Natural killer cell (primary cell): ENCODE results near the gene KRTCAP2. TPM values are rescaled to one million over a fixed set of nuclear protein-coding genes. Genes with fewer than 3 reads are reported as not detected.

Experiments
- ATAC-seq, 3 donors: fragments of 150-1000 bp in 2 of 3; fragments of 200-7000 bp in 1 of 3; cut with Tn5 transposase; 1 replicate in 1 of 3; 2 replicates in 2 of 3; pipeline ENCODE4 v1.10.0; 2021; ENCODE audit warnings: mild to moderate bottlenecking in 2 of 3, moderate library complexity in 2 of 3
- DNase-seq, 2 donors: peaks; one replicate each; pipeline versions ENCODE4 v3.0.0 to v3.0.0-alpha.2; 2013 to 2021; ENCODE audit warnings: mixed read lengths in 1 of 2
- H3K27ac ChIP-seq: one replicate; pipeline ENCODE4 v1.5.1; 2013; ENCODE audit warnings: mild to moderate bottlenecking, low read length
- H3K27me3 ChIP-seq: one replicate; pipeline ENCODE4 v1.6.1; 2013; ENCODE audit warnings: low read length; ENCODE audit not compliant: control insufficient read depth, insufficient read depth
- H3K36me3 ChIP-seq: one replicate; pipeline ENCODE4 v1.6.1; 2013; ENCODE audit warnings: low read length; ENCODE audit not compliant: control insufficient read depth, insufficient read depth
- H3K4me1 ChIP-seq: one replicate; pipeline ENCODE4 v1.6.1; 2013; ENCODE audit warnings: low read length; ENCODE audit not compliant: control insufficient read depth, insufficient read depth
- H3K4me3 ChIP-seq: one replicate; pipeline ENCODE4 v1.5.1; 2013; ENCODE audit warnings: low read length
- H3K9me3 ChIP-seq: one replicate; pipeline ENCODE4 v1.6.1; 2013; ENCODE audit warnings: low read length; ENCODE audit not compliant: control insufficient read depth, insufficient read depth
- H3K27ac Mint-ChIP-seq, 2 donors: one replicate each; pipeline ENCODE4 v1.8.0; 2022; ENCODE audit warnings: mild to moderate bottlenecking in 2 of 2, mixed read lengths in 2 of 2, moderate library complexity in 1 of 2
- H3K27me3 Mint-ChIP-seq, 2 donors: one replicate each; pipeline ENCODE4 v1.8.0; 2022; ENCODE audit warnings: low read depth in 2 of 2, mixed read lengths in 2 of 2
- H3K36me3 Mint-ChIP-seq: one replicate; pipeline ENCODE4 v1.8.0; 2022; ENCODE audit warnings: mixed read lengths
- H3K4me1 Mint-ChIP-seq, 2 donors: one replicate each; pipeline ENCODE4 v1.8.0; 2022; ENCODE audit warnings: mixed read lengths in 2 of 2
- H3K4me3 Mint-ChIP-seq: one replicate; pipeline ENCODE4 v1.8.0; 2022; ENCODE audit warnings: mild to moderate bottlenecking, moderate library complexity, mixed read lengths
- H3K9me3 Mint-ChIP-seq, 2 donors: one replicate each; pipeline ENCODE4 v1.8.0; 2022; ENCODE audit warnings: mixed read lengths in 2 of 2
- CTCF ChIP-seq: fragments of 200-600 bp; IDR thresholded peaks from one replicate; pipeline ENCODE4 v1.8.0; 2022; ENCODE audit warnings: antibody characterized with exemption
- WGBS: methylation state at CpG from one replicate; pipeline ENCODE4 v1.1.7; 2013; ENCODE audit warnings: missing lambda C conversion rate; ENCODE audit not compliant: insufficient coverage; 5-methylcytosine and 5-hydroxymethylcytosine counted together
- intact Hi-C: fragments of 100-400 bp; cut with micrococcal nuclease; formaldehyde crosslinking; loops from one replicate; pipeline ENCODE4 v1.14.2; 2022
- total RNA-seq, 4 donors: library from RNA; stranded (reverse); fragments of 120-200 nt in 1 of 4; gene quantifications; one replicate each; pipeline versions ENCODE4 v1.2.3 to v1.2.4, GENCODE V29; 2013 to 2022

Gene KRTCAP2
- total RNA-seq, 3 donors from 2014 or later (not counting 1 experiment from before 2014, with no cell fraction given): 95.3 to 113 (median 104) TPM

- no peaks in the 10 kb centered on the region for H3K36me3 Mint-ChIP-seq
- peaks cover 22 to 40% of the 10 kb centered on the region in 2 donors for H3K4me1 Mint-ChIP-seq
- ATAC-seq (peak; percentile 41 to 48 (median 43)), DNase-seq (peak; percentile 40 to 64)
- no peak for TF ChIP-seq CTCF
- peaks cover 23 to 35% of the 10 kb centered on the region in 2 donors for H3K27me3 Mint-ChIP-seq
- no peaks in the 10 kb centered on the region for H3K9me3 Mint-ChIP-seq
- Histone ChIP-seq H3K36me3 (no peaks in the 10 kb centered on the region), H3K9me3 (no peaks in the 10 kb centered on the region), H3K27ac (no peak within 1 kb of the TSS), H3K4me1 (peaks cover 34% of the 10 kb centered on the region), H3K27me3 (peaks cover 25% of the 10 kb centered on the region), H3K4me3 (peak within 1 kb of the TSS; percentile 42)
- under 1% methylated on average over 75 of the region's 76 CpGs for WGBS
- H3K27ac Mint-ChIP-seq: peak within 1 kb of the TSS; percentile 74 to 87
- intact Hi-C loops: loop anchor here (2.0 to 5.0 kb wide), 3 partner anchors 13 to 40 kb away; partner anchors contain the start of gene DPM3
- peak within 1 kb of the TSS; percentile 93 for H3K4me3 Mint-ChIP-seq
Measured at GRCh38 chr1:155127105-155127966, 45.8 kb downstream of the KRTCAP2 start, which contains the start of gene EFNA1. Gene EFNA1, plus strand, starts transcription at chr1:155127876. Its CDS starts 102 bp downstream, at chr1:155127978.

- peak; percentile 53 to 76 for DNase-seq
- H3K4me3 Mint-ChIP-seq: peak overlapping the region; percentile 93
- Histone ChIP-seq H3K27me3 (peaks cover 25% of the 10 kb centered on the region), H3K4me1 (peaks cover 34% of the 10 kb centered on the region), H3K27ac (no peak overlapping the region), H3K36me3 (no peaks in the 10 kb centered on the region), H3K4me3 (peak overlapping the region; percentile 42), H3K9me3 (no peaks in the 10 kb centered on the region)
- peaks cover 22 to 40% of the 10 kb centered on the region in 2 donors for H3K4me1 Mint-ChIP-seq
- H3K9me3 Mint-ChIP-seq: no peaks in the 10 kb centered on the region
- H3K36me3 Mint-ChIP-seq: no peaks in the 10 kb centered on the region
- peak overlapping the region; percentile 74 to 87 for H3K27ac Mint-ChIP-seq
- WGBS: 8% methylated on average over 32 of the region's 32 CpGs
- intact Hi-C loops: loop anchor here (2.0 to 5.0 kb wide), 3 partner anchors 14 to 41 kb away; partner anchors contain the start of gene DPM3
- ATAC-seq: peak; percentile 88 to 91 (median 90)
- H3K27me3 Mint-ChIP-seq: peaks cover 23 to 35% of the 10 kb centered on the region in 2 donors
- TF ChIP-seq CTCF: no peak
Measured at GRCh38 chr1:155126556-155127104, 46.5 kb downstream of the KRTCAP2 start.

- Mint-ChIP-seq H3K4me1 (peaks cover 22 to 40% of the 10 kb centered on the region in 2 donors), H3K36me3 (no peaks in the 10 kb centered on the region), H3K27me3 (peaks cover 23 to 38% of the 10 kb centered on the region in 2 donors), H3K27ac (no peak overlapping the region), H3K9me3 (no peaks in the 10 kb centered on the region), H3K4me3 (peak overlapping the region; percentile 57)
- Histone ChIP-seq H3K9me3 (no peaks in the 10 kb centered on the region), H3K36me3 (no peaks in the 10 kb centered on the region), H3K27me3 (peaks cover 25% of the 10 kb centered on the region), H3K27ac (no peak overlapping the region), H3K4me3 (no peak overlapping the region), H3K4me1 (peaks cover 34% of the 10 kb centered on the region)
- intact Hi-C loops: loop anchor here (2.0 to 5.0 kb wide), 3 partner anchors 15 to 41 kb away; partner anchors contain the start of gene DPM3
- TF ChIP-seq CTCF: no peak
- WGBS: 67% methylated on average over 53 of the region's 53 CpGs
- DNase-seq (no peak), ATAC-seq (no peak)
Measured at GRCh38 chr1:155125946-155126555, 47.1 kb downstream of the KRTCAP2 start.
